Measurements from ENCODE around the gene MYLIP.
"Not testable (repeated sequence)": the region's sequence is repeated elsewhere in the genome, so short reads cannot be mapped to it uniquely, and the experiment has no call there.

Gene MYLIP

GRCh38 chr6:16176600-16176999, 47.7 kb downstream of the MYLIP start:
- not testable (repeated sequence) for DNase-seq

GRCh38 chr6:16177881-16178280, 49.0 kb downstream of the MYLIP start:
- no peak for DNase-seq

GRCh38 chr6:16178351-16178750, 49.5 kb downstream of the MYLIP start:
- DNase-seq: no peak

GRCh38 chr6:16179063-16179462, 50.2 kb downstream of the MYLIP start:
- DNase-seq: no peak

GRCh38 chr6:16179970-16180431, 51.1 kb downstream of the MYLIP start:
- DNase-seq: peak in 4 of 5 donors; percentile 22 to 92 (median 36)

GRCh38 chr6:16180696-16181438, 52.0 kb downstream of the MYLIP start:
- no peak for DNase-seq

- no peak for DNase-seq
Measured at GRCh38 chr6:16181439-16182297, 52.8 kb downstream of the MYLIP start.

- DNase-seq: peak in 1 of 5 donors; percentile 51
Measured at GRCh38 chr6:16183187-16183664, 54.3 kb downstream of the MYLIP start.

GRCh38 chr6:16184129-16184528, 55.2 kb downstream of the MYLIP start:
- peak in 1 of 5 donors; percentile 37 for DNase-seq

- no peak for DNase-seq
Measured at GRCh38 chr6:16184551-16184950, 55.7 kb downstream of the MYLIP start.

GRCh38 chr6:16187176-16187575, 58.3 kb downstream of the MYLIP start:
- no peak for DNase-seq

GRCh38 chr6:16190214-16190613, 61.3 kb downstream of the MYLIP start:
- DNase-seq: no peak

- no peak for DNase-seq
Measured at GRCh38 chr6:16196260-16196983, 67.5 kb downstream of the MYLIP start.

GRCh38 chr6:16196984-16197546, 68.2 kb downstream of the MYLIP start:
- DNase-seq: no peak

All from T-helper 1 cell (primary cell).